GM18907 (cell line): ENCODE data around the gene IPO7.
"Not testable (repeated sequence)": the region's sequence is repeated elsewhere in the genome, so short reads cannot be mapped to it uniquely, and the experiment has no call there.

Experiments used
- ATAC-seq: cut with Tn5 transposase; IDR thresholded peaks from one replicate; pipeline ENCODE4 v1.9.1; 2021; ENCODE audit warnings: mild to moderate bottlenecking, moderate library complexity; ENCODE audit not compliant: unreplicated experiment

The IPO7 gene

DNA sequence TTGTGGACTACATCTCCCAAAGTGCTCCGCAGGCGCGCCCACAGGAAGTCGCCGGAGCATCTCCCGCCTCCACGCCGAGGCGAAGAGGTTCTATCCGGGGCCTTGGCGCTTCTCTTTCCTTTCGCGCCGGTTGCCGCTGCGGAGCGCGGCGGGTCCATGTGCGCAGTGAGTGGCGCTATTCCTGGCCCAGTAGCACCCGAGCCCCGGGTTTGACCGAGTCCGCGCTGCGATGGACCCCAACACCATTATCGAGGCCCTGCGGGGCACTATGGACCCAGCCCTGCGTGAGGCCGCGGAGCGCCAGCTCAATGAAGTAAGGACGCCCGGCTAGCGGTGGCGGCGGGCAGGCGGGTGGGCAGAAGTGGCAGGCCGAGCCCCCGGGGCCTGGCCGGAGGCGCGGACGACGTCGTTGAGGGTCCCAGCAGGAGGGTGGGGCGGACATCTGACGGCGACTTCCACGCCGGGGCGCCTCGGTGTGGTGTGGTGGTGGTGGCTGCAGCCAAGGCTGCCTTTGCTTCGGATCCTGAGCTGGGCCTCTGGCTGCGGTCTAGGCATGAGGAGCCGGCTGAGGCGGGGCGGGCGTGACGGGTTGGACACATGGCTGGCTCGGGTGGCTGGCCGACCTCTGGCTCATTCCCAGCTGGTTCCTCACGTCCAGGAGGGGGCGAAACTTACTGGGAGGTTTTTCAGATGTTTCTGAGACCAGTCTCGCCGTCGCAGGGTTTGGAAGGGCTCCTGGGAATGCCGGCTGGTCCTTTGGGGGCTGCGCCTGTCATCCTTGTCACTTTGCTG is at the start of gene IPO7:
TSS of gene IPO7 (plus strand) at position 118 of the 792 bp plus-strand sequence. CDS start at position 230, 112 bp downstream.
- peak; percentile 94 for ATAC-seq

DNA sequence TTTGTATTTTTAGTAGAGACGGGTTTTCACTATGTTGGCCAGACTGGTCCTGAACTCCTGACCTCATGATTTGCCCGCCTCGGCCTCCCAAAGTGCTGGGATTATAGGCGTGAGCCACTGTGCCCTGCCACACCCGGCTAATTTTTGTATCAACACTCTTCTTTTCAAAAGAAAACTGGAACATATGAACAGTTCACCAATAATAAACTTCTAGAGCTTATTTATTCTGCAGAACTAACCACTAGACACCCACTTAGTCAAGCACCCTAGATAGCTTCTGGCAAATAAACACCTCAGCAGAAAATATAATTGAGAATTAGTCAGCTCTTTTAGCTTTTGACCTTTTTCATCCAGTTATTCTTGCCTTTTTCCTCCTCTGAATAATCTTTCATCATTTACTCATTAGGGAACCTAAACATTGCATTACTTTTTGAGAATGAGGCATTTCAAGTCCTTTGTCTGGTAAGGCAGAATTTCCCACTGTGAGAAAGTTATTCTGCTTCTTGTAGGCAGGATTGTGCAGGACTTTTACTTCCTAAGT is 42.7 kb upstream of the IPO7 start:
- ATAC-seq = no peak

- no peak for ATAC-seq
These were observed 40.3 kb upstream of the IPO7 start for GRCh38 chr11:9344061-9344680.

DNA sequence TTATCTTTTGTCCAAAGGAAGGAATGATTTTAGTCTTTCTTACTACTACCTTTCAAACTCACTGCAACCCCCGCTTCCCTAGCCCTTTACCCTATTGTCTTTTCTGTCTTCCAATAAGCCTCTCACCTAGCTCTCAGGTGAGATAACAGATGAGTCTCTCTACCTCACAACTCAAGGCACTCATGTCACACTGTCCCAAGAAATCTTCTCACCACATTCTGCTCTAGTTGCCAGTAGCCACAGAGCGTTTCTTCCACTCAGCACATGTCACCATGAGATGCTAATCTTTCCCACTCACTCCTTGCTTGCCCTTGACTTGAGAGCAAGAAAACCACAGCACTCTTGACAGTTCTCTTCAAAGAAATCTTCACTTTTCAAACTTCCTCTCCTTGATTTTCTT is 37.4 kb upstream of the IPO7 start:
- no peak for ATAC-seq

- not testable (repeated sequence) for ATAC-seq
These were observed 36.7 kb upstream of the IPO7 start for GRCh38 chr11:9347779-9348178.

DNA sequence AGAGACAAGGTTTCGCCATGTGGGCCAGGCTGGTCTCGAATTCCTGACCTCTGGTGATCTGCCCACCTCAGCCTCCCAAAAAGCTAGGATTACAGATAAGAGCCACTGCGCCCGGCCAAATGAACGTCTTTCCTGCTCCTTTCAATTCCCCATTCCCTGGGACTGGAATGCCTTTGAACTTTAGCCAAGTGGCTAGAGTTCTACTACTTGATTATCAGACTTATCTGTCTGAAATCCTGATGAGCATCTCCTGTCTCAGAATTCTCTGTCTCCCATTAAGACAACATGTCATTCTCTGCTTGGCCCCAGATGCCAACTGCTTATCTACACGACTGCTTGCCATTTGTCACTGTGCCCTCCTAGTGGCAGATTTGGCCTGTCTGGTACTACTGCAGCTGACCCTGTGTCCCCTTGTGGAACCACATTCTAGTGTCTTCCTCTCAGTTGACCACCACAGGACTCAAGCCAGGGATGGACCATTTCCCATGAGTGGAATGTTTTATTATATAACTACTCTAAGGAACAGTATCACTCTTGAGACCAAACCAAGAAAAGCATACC is 33.1 kb upstream of the IPO7 start:
- no peak for ATAC-seq

GRCh38 chr11:9357041-9357440 is 27.4 kb upstream of the IPO7 start:
- ATAC-seq = no peak

DNA sequence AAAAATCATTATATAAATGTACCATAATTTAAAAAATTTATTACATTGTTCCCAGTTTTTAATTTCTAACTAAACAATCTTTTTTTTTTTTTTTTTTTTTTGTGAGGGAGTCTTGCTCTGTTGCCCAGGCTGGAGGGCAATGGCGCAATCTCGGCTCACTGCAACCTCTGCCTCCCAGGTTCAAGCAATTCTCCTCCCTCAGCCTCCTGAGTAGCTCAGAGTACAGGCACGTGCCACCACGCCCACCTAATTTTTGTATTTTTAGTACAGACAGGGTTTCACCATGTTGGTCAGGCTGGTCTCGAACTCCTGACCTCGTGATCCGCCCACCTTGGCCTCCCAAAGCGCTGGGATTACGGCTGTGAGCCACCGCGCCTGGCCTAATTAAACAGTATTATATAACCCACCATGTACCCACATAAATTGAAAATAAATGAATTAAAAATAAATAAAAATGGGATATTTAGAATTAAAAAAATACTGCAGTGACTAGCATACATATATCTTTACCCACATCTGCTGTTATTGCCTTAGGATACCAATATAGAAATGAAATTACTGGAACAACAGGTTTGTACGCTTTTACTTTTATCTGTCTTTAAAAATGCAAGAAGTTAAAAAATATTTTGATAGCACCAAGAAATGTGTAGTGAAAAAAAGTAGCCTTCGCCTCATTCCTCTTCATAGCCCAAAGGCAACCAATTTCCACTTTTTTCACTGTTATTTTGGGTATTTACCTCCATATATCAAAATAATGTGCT is 23.4 kb upstream of the IPO7 start:
- ATAC-seq = not testable (repeated sequence)

DNA sequence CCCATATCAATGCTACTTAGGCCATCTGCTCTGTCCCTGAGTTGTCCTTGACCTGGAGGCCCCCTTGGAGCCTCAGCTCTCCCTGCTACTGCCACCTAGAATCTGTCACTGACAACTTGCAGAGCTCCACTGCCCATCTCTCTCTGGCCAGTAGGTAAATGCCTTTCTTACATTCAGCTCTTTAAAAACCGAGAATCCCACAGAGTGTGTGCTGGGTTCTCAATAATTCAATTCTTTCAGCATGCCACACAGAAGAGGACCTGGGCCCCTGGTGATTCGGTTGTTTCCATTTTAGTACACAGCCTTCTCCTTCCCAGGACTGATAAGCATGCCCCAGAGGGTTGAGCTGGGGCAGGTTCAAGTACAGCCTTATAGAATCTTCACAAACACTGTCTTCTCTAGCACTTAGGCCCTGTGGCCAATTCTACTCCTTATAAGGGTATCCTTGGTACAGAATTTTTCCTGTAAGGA is 22.0 kb upstream of the IPO7 start:
- ATAC-seq = no peak

DNA sequence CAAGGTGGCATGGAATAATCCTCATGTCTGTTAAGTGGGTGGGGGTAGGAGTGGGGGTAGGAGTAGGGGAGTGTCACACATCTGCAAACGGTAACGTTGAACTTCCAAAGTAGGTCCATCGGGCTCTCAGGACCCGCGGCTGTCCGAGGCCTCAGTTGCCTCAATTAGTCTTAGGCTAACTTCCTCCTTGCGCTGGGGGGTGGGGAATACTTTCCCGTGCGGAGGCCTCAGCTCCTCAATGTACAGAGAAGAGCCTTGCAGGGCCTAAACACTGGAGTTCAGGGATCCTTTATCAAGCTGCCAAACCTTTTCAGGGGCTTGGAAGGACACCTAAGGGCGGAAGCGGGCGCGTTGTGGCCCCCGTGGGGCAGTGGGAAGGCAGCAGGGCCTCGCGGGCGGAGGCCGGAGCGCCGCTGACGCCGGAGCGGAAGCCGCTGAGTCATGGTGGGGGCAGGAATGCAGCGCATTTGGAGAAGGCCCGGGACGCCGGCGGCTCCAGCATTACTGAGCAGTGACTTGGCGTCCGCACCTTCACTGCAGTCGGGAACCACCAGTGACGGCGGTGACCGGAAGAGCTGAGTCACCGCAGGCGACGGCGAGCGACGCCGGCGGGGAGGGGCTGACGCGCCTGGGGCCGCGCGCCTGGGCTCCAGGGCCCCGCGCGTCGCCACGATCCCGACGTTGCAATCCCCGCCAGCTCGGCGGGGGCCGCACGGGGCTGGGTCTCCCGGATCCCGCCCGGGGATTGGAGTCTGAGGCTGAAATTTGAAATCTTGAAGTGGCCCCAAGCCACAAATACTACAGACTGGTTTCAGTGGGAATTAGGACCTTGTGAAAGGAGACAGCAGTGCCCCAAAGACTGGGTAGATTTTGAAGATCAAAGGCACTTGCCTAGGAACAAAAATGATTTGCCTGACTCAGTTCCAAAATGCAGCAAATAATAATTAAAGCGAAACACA is 20.2 kb upstream of the IPO7 start:
- peak; percentile 96 for ATAC-seq

- ATAC-seq = no peak
These were observed 16.9 kb upstream of the IPO7 start for GRCh38 chr11:9367551-9367950.

DNA sequence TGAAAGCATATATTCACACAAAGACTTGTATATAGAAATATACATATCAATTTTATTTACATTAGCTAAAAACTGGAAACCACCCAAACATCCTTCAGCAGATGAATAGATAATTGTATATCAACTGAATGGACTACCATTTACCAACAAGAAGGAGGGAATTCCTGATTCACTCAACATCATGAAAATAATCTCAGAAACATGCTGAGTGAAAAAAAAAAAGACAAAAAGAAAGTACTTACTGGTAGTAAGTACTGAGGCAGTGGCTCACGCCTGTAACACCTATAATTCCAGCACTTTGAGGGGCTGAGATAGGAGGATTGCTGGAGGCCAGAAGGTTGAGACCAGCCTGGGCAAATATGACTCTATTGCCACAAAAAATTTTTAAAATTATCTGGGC is 7.4 kb upstream of the IPO7 start:
- ATAC-seq = no peak

DNA sequence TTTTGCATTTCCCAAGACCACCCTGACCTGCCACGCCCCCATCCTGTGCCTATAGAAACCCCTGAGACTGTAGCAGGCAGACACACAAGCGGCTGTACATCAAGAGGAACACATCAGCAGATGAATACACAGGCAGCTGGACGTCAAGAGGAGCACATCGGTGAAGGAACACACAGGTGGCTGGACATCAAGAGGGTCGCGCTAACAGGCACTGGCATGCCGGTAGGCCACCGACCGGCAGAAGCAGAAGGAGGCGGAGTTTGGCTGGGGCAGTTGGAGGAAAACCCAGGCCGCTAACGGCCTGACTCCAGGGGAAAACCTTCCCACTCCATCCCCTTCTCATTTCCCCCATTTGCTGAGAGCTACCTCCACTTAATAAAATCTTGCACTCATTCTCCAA is 5.4 kb upstream of the IPO7 start:
- no peak for ATAC-seq

DNA sequence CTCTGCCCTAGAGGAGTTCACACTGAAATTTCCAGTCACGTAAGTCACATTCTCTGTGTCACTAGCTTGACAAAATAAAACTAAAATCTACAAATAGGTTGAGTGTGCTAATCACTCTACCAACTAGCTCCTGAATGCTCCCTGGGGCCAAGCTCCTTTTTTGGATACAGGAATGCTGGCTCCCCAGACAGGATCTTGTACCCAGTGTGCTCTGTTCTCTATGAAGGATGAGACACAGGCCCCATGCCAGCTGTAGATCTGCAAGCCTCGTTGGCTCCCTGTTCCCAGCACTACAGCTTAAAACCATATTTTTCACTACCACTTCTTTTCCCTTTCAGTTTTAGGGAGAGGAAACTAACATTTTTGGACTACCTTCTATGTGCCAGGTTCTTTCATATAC is 3.7 kb upstream of the IPO7 start:
- no peak for ATAC-seq

GRCh38 chr11:9385327-9385899 is 961 bp downstream of the IPO7 start:
- ATAC-seq = peak; percentile 16

GRCh38 chr11:9386086-9386485 is 1.6 kb downstream of the IPO7 start:
- no peak for ATAC-seq

DNA sequence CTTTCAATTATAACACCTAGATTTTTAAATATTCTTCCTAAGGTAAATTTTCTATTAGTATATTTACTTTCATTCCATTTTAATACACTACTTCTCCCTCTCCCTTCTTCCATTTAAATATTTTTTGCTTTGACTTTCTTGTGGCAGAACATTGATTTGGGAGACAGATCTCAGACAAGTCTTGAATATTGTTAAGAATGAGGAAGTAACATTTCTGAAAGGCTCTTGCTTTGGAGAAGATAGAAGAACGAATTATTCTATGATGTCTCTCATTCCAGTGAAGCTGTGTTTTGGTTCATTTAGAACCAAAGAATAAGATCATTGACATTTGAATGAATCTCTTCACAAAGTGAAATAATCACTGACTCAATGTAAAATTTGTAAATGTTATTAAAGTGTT is 2.4 kb downstream of the IPO7 start:
- no peak for ATAC-seq

GRCh38 chr11:9396310-9396709 is 11.9 kb downstream of the IPO7 start:
- ATAC-seq = no peak

DNA sequence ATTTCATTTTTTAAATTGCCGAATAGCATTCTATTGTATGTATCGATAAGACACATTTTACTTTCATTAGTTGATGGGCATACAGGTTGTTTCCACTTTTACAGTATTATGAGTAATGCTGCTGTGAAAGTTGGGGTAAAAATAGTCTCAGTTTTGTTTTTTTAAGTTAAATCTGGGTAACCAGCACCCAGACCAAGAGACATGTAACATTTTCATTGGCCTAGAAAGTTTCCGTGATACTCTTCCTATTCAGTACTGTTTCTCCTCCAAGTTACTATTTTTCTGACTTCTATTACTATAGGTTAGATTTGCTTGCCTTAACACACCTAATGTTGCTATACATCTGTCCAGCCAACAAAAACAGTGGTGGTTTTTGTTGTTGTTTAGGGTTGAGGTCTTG is 12.3 kb downstream of the IPO7 start:
- peak; percentile 62 for ATAC-seq
